ENCODE results near the gene RHPN2. TPM values are rescaled to one million over a fixed set of nuclear protein-coding genes. Genes with fewer than 3 reads are reported as not detected.
"Not testable (repeated sequence)": the region's sequence is repeated elsewhere in the genome, so short reads cannot be mapped to it uniquely, and the experiment has no call there.

Gene RHPN2
- total RNA-seq, 1 donor from 2014 or later, result 1.8 TPM

GRCh38 chr19:33008738-33009137 lies 56.0 kb downstream of the RHPN2 start:
- Mint-ChIP-seq H3K4me1 (ENCODE audit: low read depth, unreplicated experiment) (no peaks in the 10 kb centered on the region), H3K27ac (ENCODE audit: unreplicated experiment) (no peak overlapping the region), H3K4me3 (ENCODE audit: unreplicated experiment) (no peak overlapping the region), H3K36me3 (ENCODE audit: unreplicated experiment) (no peaks in the 10 kb centered on the region), H3K9me3 (ENCODE audit: unreplicated experiment) (no peaks in the 10 kb centered on the region), H3K27me3 (ENCODE audit: unreplicated experiment) (no peaks in the 10 kb centered on the region)
- TF ChIP-seq CTCF (IDR thresholded peaks at IDR 0.05; ENCODE audit: partially characterized antibody, unreplicated experiment), result no peak
- DNase-seq, result no peak

GRCh38 chr19:33005440-33005839 lies 59.2 kb downstream of the RHPN2 start:
- TF ChIP-seq CTCF (IDR thresholded peaks at IDR 0.05; ENCODE audit: partially characterized antibody, unreplicated experiment), result no peak
- no peak overlapping the region for H3K4me3 Mint-ChIP-seq (ENCODE audit: unreplicated experiment)

GRCh38 chr19:33003424-33004024 lies 61.2 kb downstream of the RHPN2 start:
- not testable (repeated sequence) for H3K36me3 Mint-ChIP-seq (ENCODE audit: unreplicated experiment); DNase-seq; H3K27ac Mint-ChIP-seq (ENCODE audit: unreplicated experiment); H3K4me3 Mint-ChIP-seq (ENCODE audit: unreplicated experiment); H3K9me3 Mint-ChIP-seq (ENCODE audit: unreplicated experiment); H3K4me1 Mint-ChIP-seq (ENCODE audit: low read depth, unreplicated experiment); H3K27me3 Mint-ChIP-seq (ENCODE audit: unreplicated experiment)

More at GRCh38 chr19:33005440-33005839, 59.2 kb downstream of the RHPN2 start:
- Mint-ChIP-seq H3K4me1 (ENCODE audit: low read depth, unreplicated experiment) (no peaks in the 10 kb centered on the region), H3K36me3 (ENCODE audit: unreplicated experiment) (no peaks in the 10 kb centered on the region), H3K9me3 (ENCODE audit: unreplicated experiment) (no peaks in the 10 kb centered on the region), H3K27me3 (ENCODE audit: unreplicated experiment) (no peaks in the 10 kb centered on the region), H3K27ac (ENCODE audit: unreplicated experiment) (no peak overlapping the region)
- no peak for DNase-seq

- not testable (repeated sequence) for H3K36me3 Mint-ChIP-seq (ENCODE audit: unreplicated experiment); H3K27ac Mint-ChIP-seq (ENCODE audit: unreplicated experiment); H3K9me3 Mint-ChIP-seq (ENCODE audit: unreplicated experiment); H3K27me3 Mint-ChIP-seq (ENCODE audit: unreplicated experiment); DNase-seq; H3K4me1 Mint-ChIP-seq (ENCODE audit: low read depth, unreplicated experiment); H3K4me3 Mint-ChIP-seq (ENCODE audit: unreplicated experiment)
Measured at GRCh38 chr19:33002126-33002865, 62.4 kb downstream of the RHPN2 start.

GRCh38 chr19:33000910-33001309 lies 63.8 kb downstream of the RHPN2 start:
- no peak overlapping the region for H3K27ac Mint-ChIP-seq (ENCODE audit: unreplicated experiment)
- TF ChIP-seq CTCF (IDR thresholded peaks at IDR 0.05; ENCODE audit: partially characterized antibody, unreplicated experiment), result no peak
- DNase-seq, result no peak
- H3K27me3 Mint-ChIP-seq (ENCODE audit: unreplicated experiment), result peaks cover 3% of the 10 kb centered on the region
- H3K9me3 Mint-ChIP-seq (ENCODE audit: unreplicated experiment), result no peaks in the 10 kb centered on the region
- H3K36me3 Mint-ChIP-seq (ENCODE audit: unreplicated experiment), result no peaks in the 10 kb centered on the region
- H3K4me3 Mint-ChIP-seq (ENCODE audit: unreplicated experiment), result no peak overlapping the region
- no peaks in the 10 kb centered on the region for H3K4me1 Mint-ChIP-seq (ENCODE audit: low read depth, unreplicated experiment)

- Mint-ChIP-seq H3K4me1 (ENCODE audit: low read depth, unreplicated experiment) (no peaks in the 10 kb centered on the region), H3K27ac (ENCODE audit: unreplicated experiment) (no peak overlapping the region), H3K9me3 (ENCODE audit: unreplicated experiment) (no peaks in the 10 kb centered on the region), H3K27me3 (ENCODE audit: unreplicated experiment) (peaks cover 3% of the 10 kb centered on the region), H3K36me3 (ENCODE audit: unreplicated experiment) (no peaks in the 10 kb centered on the region), H3K4me3 (ENCODE audit: unreplicated experiment) (no peak overlapping the region)
- no peak for TF ChIP-seq CTCF (IDR thresholded peaks at IDR 0.05; ENCODE audit: partially characterized antibody, unreplicated experiment)
- no peak for DNase-seq
Measured at GRCh38 chr19:33000510-33000909, 64.2 kb downstream of the RHPN2 start.

Data from glutamatergic neuron (in vitro differentiated cells).